HG03097 (cell line): ENCODE data around the gene ARHGEF37.

ENCODE experiments used
- ATAC-seq: cut with Tn5 transposase; IDR thresholded peaks from one replicate; pipeline ENCODE4 v1.9.1; 2021; ENCODE audit not compliant: unreplicated experiment, low FRiP score

The ARHGEF37 gene

DNA sequence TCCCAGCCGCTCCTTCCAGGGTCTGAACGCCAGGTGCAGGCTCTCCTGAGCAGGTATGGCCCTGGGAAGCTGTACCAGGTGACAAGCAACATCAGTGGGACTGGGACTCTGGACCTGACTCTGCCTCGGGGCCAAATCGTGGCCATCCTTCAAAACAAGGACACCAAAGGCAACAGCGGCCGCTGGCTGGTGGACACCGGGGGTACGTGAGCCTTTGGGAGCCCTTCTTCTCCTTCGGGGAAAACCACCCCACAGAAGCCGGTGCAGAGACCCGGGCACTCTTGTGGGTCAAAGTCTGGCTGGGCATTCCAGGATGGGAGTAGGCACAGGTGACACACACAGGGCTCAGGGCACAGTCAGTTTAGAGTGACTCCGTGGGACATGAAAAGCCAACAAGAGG, 45.8 kb downstream of the ARHGEF37 start:
- ATAC-seq = no peak

DNA sequence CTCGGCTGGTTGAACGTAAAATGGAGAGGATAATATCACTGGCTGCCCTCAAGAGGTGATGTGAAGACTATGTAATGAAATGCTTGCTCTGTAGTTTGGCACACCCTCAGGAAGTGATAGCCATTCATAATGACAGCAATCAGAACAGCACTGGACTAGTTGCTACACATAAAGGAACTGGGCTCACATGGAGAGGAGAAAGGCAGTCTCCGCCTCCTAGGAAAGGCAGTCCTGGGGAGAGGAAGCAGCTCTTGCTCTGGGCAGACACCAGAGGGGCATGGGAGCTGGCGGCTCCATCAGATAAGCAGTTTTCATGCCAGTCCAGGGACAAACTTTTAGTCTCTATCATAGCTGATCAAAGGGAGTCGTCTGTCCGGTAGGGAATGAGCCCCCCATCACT, 46.9 kb downstream of the ARHGEF37 start:
- ATAC-seq = no peak

DNA sequence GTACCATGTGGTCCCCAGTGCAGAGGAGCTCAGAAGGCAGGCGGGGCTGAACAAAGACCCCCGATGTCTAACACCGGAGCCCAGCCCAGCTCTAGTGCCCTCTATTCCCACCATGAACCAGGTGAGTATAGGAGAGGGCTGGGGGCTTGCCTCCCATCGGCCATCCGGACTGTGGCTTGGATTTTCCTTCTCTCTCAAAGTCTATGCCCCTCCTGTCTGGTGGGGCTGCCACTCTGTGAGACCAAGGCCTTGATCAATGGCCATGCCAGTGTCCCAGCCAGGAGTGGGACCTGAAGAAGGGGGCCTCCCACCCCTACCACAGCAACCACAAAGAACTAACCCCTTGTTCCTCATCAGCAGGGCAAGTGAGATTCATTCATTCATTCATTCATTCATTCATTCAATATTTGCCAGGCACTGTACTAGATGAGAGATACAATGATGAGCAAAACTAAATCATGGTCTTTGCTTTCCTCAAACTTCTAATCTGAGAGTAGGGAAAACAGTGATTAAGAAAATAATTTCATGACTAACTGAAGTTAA, 47.6 kb downstream of the ARHGEF37 start:
- ATAC-seq = no peak

DNA sequence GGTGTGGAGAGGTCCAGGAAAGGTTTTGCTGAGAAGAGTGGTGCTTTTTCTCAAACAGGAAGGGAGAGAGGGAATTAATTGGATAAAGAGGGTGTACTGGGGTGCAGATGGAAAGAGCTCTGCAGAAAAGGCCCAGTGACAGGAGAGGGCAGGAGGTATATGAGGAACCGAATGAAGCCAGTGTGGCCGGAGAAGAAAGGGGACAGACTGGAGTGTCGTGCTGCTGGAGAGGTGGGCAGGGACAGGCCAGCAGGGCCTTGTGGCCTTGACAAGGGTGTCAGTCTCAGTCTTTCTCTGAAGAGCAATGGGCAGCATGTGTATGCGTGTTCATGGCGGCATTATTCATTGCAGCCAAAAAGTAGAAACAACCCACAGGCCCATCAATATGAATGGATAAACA, 48.1 kb downstream of the ARHGEF37 start:
- no peak for ATAC-seq

DNA sequence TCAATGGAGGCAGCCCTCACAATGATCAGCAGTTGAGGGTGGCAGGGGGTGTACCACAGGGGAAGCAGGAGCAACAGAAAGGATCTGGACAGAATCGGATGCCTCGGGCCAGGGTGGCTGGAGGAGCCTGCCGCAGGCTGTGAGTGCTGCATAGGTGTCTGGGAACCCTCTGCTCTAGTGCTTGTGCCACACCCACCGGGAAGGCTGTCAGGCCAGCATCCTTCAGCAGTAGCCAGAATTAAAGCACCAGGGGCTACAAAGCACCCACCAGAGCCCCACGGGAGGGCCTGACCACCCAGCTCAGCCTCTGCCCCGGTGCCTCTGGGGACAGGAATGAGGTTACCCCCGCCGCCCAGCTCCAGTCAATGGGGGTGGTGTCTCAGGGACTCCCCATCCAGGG, 49.0 kb downstream of the ARHGEF37 start:
- ATAC-seq = no peak

DNA sequence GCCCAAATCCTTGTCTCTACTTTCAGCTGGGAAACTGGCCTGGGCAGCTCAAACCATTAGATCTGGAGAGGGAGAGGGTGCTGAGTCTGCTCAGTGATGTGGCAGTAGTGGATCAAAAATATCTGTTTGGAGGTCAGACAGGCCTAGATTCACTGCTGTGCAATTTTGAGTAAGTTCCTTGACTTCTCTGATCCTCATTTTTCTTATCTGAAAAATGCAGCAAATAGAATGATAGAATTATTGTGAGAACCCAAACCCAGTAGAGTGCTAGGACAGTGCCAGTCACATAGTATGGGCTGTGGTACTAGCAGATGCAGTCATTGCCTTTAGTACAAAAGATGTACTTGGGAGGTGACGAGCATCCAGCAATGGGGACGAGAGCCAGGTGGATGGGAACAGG, 50.2 kb downstream of the ARHGEF37 start:
- no peak for ATAC-seq

DNA sequence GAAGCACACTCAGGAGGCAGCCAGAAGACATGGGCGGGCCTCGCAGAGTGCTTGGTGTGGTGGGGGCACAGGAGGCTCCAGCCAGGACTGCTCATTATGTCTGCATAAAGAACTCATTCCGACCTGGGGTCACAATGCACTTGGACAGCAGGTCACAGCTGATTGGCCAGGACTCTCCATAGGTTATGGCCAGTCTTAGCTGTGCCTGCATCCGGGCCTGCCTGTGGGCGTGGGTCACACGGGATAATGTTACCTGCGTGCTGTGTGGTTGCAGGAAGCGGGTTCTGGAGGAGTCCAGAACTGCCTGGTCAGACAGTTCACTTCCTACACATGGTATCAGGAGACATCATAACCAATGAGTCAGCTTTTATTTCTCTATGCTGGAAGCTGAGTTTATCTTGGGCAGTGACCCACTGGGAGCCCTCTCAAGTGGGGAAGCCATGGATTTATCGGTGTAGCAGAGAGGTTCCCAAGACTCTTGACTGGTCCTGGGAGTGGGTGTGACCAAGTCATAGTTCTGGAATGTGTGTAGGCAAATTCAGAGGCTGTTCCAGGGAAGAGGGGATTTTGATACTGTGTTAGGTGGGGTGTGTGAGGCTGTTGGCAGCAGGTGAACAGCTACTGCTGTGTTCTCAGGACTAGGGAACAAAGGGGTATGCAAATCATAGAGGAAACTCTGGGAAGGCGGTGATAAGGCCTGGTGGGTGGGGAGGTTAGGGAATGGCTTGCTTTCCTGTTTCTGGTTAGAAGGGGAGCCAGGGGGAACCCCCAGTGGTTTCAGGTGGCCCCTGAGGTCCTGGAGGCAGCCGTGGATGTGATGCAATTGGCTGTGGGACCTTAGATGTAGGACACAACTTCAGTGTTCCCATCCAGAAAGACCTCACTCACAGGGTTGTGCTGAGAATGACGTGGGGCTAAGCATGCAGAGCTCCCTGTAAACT, 51.3 kb downstream of the ARHGEF37 start:
- ATAC-seq = no peak

DNA sequence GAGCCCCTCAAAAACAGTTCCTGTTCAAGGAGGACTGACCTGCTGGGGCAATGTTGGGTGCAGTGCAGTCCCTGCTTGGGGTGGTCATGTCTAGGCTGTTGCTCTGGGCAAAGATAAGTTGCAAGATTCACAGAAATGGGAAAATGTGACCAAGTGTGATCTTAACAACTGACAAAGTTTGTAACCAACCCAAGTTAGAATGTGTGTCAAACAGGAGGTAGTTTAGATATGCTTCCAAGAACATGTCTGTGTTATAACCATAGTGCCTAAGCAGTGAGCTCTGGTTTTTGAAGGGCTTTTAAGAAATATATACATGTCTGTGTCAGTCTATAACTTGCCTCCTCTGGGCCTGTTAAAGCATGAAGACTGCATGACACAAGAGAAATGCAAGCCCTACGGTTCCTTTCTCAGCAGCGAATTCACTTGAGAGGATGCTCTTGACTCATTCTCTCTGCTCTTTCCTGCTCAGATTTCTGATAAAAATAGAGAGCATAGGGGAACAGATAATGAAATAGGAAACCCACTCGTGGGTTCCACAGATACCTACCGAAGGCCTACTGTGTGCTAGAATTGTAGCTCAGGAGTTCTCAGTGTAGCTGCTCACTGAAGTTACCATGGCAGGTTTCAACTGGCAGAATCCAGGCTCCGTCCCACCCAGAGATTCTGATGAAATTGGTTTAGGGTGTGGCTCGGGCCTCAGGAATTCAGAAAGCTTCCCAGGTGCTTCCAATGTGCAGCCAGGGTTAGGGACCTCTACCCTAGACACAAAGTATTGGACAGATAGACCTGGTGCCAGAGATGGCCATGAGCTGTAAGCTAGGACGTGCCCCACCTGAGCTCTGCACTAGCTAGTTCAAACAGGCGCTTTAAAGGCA, 52.4 kb downstream of the ARHGEF37 start:
- no peak for ATAC-seq

DNA sequence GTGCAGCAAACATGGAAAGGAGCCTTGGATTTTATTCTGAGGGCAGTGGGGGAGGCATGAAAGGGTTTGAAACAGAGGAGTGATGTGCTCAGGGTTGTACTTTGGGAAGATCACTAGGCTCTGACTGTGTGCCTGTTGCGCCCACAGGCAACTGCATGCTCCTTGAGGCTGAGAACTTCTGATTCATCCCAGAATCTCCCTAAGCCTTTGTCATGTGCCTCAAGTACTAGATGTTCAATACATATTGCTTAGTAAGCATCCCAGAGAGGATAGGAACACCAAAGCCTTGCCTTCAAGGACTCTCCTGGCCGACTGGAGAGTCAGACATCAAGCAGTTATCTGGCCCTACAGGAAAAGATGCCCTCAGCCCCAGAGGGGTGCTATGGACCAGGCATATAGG, 54.1 kb downstream of the ARHGEF37 start:
- no peak for ATAC-seq

DNA sequence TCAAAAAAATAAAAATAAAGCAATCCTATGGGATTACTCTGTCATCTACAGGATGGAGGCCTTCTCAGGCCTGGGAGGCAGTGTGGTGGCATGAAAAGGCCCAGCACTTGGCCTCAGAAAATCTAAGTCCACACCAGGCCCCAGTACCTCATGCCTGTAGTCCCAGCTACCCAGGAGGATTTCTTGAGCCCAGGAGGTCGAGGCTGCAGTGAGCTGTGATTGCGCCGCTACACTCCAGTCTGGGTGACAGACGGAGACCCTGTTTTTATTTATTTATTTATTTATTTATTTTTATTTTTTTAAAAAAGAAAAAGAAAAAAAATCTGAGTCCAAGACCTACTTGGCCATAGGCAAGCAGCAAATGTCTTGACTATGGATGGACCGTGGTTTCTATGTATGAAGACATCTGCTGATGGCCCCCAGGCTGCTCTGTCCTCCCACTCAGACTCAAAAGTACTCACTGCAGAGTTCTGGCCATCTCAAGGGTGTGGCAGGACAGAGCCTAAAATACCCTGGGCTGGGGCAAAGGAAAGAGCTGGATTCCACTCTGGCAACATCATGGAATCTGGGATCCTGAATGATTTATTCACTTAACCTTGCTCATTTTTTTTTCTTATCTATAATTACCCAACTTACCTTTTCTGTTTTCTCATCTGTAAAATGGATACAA, 55.0 kb downstream of the ARHGEF37 start:
- no peak for ATAC-seq

DNA sequence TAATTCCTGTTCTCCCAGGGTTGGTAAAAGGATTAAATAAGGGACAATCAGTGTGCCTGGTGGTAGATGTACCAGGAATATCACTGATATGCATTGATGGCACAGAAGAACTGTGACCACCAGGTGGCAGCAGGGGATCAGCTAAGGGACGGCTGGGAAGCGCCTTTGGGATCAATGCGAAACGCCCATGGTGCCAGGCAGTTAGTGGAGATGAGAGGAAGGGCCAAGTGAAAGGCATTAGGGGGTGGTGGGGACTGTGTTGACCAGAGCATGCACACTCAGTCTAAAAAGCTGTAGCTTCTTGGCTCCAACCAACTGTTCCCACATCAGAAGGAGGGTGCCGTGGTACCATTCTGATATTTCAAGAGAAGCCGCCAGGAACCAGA, 55.6 kb downstream of the ARHGEF37 start:
- no peak for ATAC-seq

DNA sequence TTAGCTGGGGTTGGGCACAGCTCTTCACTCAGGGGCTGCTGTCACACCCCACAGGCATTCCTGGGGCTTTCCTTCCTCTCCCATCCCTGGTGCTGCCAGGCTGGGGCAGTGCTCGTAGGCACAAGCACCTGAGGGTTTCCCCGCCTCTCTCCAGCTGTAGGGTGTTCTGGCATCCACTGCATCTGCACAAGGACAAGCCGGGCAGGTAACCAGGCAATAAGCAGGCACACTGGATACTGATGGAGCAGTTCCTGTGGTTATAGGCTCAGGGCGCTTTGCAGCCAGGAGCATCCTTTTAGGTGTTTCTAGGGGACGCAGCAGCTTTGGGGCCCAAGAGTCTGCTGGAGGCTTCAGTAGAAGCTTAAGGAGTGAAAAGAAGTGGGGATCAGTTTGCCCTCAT, 56.8 kb downstream of the ARHGEF37 start:
- no peak for ATAC-seq

DNA sequence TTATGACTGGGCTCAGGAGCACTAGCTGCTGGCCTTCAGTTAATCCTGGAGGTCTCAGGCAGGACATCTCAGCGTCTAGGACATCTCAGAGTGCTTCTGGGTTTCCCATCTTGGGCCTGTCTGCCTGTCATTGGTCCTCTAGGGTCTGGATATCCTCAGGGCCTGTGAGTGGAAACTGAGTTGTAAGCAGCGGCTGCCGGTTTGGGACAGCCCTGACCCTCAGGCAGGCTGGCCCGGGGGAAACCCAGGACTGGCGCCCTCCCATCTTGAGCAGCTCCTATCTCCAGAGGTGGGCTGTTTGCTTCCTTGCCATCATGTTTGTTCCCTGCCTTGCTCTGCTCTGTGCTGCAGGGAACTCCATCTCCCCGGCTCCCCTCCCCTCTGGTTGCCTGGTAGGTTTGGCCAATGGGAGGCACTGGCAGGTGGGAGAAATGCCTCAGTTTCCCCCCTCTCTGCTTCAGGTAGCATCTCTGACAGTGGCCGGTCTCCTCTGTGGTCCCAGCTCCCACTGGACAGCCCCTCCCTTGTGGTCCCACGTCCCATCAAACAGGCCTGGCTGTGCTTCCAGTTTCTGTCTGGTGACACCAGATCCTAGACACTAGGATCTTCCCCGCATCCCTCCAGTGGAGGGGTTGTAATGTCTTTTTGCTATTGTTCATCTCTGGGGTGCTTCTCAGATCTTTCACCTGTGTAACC, 57.4 kb downstream of the ARHGEF37 start:
- ATAC-seq = no peak

DNA sequence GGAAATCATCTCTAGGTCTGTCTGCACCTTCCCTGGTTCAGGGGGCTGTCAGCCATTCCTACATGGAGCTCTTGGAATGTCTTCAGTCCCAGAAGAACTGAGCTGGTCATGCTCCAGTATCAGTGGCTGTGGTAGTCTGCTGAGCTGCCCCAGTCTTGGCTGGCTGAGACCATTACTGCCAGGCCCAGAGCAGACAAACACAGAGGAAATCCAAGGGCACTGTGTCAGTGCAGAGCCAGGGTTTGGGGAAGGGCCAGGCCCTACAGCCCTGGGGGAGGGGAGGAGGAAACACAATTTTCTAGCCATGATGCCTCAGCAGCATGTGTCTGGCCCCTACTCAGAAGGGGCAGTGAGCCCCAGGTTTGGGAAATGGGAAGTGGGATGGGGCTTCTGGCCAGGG, 58.4 kb downstream of the ARHGEF37 start:
- no peak for ATAC-seq

DNA sequence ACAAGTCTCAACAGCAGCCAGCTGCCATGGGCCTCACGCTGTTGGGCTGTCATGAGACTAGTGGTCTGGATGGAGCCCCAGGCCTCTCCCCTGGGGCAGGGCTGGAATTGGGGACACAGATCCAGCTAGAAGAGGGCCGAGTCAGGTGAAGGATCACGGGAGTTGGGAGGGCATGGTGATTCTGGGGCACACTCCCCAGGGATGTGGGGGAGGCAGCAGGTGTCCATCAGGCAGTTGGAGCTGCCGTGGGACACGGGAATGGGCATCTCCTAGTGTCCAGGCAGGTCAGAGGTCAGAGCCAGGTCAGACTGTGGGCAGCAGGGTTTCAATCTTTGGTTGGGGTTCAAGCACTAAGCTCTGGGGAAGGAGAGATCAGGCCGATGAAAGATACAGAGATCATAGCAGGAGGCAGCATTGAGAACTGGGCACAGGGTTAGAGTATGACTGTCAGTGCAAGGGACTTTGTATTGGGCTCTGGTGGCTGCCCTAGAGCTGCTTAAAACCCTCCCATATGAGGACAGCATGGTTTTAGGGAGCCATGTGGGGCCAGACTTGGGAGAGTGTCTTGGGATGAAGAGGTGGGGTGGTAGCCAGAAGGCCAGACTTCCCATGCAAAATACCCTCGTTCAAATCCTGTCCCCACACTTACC, 59.2 kb downstream of the ARHGEF37 start:
- ATAC-seq = no peak

DNA sequence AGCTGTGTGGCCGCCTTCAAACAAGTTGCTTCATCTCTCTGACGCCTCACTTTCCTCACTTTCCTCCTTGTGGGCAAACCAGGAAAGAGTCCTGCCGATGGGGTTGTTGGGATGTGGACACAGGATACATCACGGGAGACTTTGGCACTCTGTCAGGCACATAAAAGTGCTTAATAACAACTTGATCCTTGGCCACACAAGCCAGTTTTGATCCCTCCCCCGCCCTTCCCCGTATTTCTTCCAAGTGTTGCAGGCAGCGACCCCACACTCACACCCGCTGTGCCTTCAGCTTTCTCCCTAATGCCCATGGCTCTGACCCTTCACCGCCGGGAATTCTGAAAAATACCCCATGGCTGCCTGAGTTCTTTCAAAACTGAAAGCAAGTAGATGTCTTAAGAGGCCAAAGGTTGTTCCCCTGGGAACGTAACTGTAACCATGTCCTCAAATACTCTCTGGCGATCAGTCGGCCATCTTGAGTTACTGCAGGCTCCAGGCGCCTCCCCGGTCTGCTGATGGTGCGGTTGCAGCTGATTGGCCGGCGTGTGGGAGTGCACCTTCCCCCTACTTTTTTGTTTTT, 59.8 kb downstream of the ARHGEF37 start:
- ATAC-seq = no peak

DNA sequence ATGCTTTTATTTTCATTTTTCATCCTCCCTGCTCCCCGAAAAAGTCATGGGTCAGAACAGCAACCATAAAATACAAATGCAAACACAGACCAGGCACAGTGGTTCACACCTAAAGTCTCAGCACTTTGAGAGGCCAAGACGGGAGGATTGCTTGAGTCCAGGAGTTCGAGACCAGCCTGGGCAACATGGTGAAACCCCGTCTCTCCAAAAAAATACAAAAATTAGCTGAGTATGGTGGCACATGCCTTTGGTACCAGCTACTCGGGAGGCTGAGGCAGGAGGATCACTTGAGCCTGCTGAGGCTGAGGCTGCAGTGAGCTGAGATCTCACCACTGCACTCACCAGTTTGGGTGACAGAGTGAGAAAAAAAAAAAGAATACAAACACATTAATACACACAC, 60.3 kb downstream of the ARHGEF37 start:
- no peak for ATAC-seq

DNA sequence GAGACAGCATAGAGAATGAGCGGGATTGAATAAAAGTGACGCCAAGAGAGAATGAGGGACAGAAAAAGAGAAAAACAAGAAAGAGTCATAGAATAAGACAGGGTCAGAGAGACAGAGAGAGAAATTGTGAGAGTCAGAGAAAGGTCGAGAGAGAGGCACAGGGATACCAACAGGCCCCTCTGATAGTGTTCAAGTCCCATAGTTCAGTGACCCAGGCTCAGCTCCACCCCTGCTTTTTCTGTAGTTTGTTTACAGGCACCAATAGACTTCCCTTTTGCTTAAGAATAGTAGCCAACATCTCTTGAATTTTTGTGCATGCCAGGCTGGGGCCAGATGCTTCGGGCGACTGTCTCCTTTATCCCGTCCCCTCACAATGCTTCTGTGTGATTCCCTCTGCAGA, 62.5 kb downstream of the ARHGEF37 start:
- ATAC-seq = no peak

DNA sequence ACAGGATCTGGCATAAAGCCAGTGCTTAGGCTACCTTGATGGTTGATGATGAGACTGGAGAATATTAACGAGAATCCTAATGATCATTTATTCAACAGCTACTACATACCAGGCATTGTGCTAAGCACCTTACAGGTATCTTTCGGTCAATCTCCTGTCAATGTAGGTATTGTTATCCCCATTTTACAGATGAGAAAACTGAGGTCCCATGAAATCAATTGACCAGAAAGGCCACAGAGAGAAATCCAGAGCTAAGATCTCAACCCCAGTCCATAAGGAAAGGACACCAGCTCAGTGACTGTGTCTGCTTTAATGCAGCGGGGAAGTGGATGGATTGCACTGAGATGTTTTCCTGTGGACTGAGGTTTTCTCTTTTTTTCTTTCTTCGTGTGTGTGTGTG, 63.3 kb downstream of the ARHGEF37 start:
- ATAC-seq = no peak
